Neural progenitor cell (in vitro differentiated cells): ENCODE measurements around the gene POPDC2. TPM values are rescaled to one million over a fixed set of nuclear protein-coding genes. Genes with fewer than 3 reads are reported as not detected.
A peak's percentile ranks its signal among the peaks of the same experiment; 100 is the strongest.
"Not testable (repeated sequence)": the region's sequence is repeated elsewhere in the genome, so short reads cannot be mapped to it uniquely, and the experiment has no call there.

Experiments used
- DNase-seq: peaks from one replicate; pipeline ENCODE4 v3.0.0-alpha.2; 2016; ENCODE audit warnings: low spot score
- H2AFZ ChIP-seq: fragments of 200-600 bp; sonication (generic); replicated peaks from 2 replicates; pipeline ENCODE4 v1.6.1; 2016; ENCODE audit warnings: antibody characterized with exemption
- H3F3A ChIP-seq: fragments of 200-600 bp; sonication (generic); 2 replicates; pipeline ENCODE4 v1.6.1; 2016; ENCODE audit warnings: antibody characterized with exemption, low read depth
- H3K27ac ChIP-seq: fragments of 200-600 bp; sonication (generic); 2 replicates; pipeline ENCODE4 v1.5.1; 2016; ENCODE audit warnings: mild to moderate bottlenecking
- H3K27me3 ChIP-seq: fragments of 200-600 bp; sonication (generic); 2 replicates; pipeline ENCODE4 v1.6.1; 2016; ENCODE audit warnings: mild to moderate bottlenecking, moderate library complexity
- H3K36me3 ChIP-seq: fragments of 200-600 bp; sonication (generic); 2 replicates; pipeline ENCODE4 v1.5.1; 2016
- H3K4me1 ChIP-seq: fragments of 200-600 bp; sonication (generic); 2 replicates; pipeline ENCODE4 v1.6.1; 2016; ENCODE audit warnings: mixed run types
- H3K4me2 ChIP-seq: fragments of 200-600 bp; sonication (generic); 2 replicates; pipeline ENCODE4 v1.6.1; 2016
- H3K4me3 ChIP-seq: fragments of 200-600 bp; sonication (generic); 2 replicates; pipeline ENCODE4 v1.5.1; 2016
- H3K79me2 ChIP-seq: fragments of 200-600 bp; sonication (generic); 2 replicates; pipeline ENCODE4 v1.6.1; 2016; ENCODE audit warnings: low read depth
- H3K9ac ChIP-seq: fragments of 200-600 bp; sonication (generic); 2 replicates; pipeline ENCODE4 v1.6.1; 2016
- H3K9me3 ChIP-seq: fragments of 200-600 bp; sonication (generic); 2 replicates; pipeline ENCODE4 v1.5.1; 2016; ENCODE audit warnings: low read depth
- H4K20me1 ChIP-seq: fragments of 200-600 bp; sonication (generic); 2 replicates; pipeline ENCODE4 v1.6.1; 2016; ENCODE audit warnings: low read depth
- H3K27ac Mint-ChIP-seq: 3 replicates; pipeline ENCODE4 v1.8.0; 2021; ENCODE audit warnings: mixed read lengths
- H3K27me3 Mint-ChIP-seq: 2 replicates; pipeline ENCODE4 v1.8.0; 2022; ENCODE audit warnings: low read depth, mild to moderate bottlenecking, inconsistent platforms, moderate library complexity, mixed read lengths; ENCODE audit not compliant: insufficient read depth
- H3K36me3 Mint-ChIP-seq: 3 replicates; pipeline ENCODE4 v1.8.0; 2021; ENCODE audit warnings: mixed read lengths
- H3K4me1 Mint-ChIP-seq: 3 replicates; pipeline ENCODE4 v1.8.0; 2021; ENCODE audit warnings: mixed read lengths
- H3K4me3 Mint-ChIP-seq: 3 replicates; pipeline ENCODE4 v1.8.0; 2021; ENCODE audit warnings: mild to moderate bottlenecking, moderate library complexity, mixed read lengths
- H3K9me3 Mint-ChIP-seq: 3 replicates; pipeline ENCODE4 v1.8.0; 2020; ENCODE audit warnings: mixed read lengths
- EZH2 ChIP-seq: fragments of 200-600 bp; sonication (generic); IDR thresholded peaks from 2 replicates; pipeline ENCODE4 v1.6.1; 2017; ENCODE audit warnings: antibody characterized with exemption, mild to moderate bottlenecking, moderate library complexity
- EZH2phosphoT487 ChIP-seq: fragments of 200-600 bp; sonication (generic); IDR thresholded peaks from 2 replicates; pipeline ENCODE4 v1.6.1; 2017; ENCODE audit warnings: antibody characterized with exemption
- total RNA-seq: library from RNA; depleted of rRNA; stranded (reverse); fragments of >200 nt; gene quantifications from 2 replicates; pipeline ENCODE4 v1.2.3, GENCODE V29; 2015; ENCODE audit warnings: low replicate concordance
- TF ChIP-seq, protein P1 (sequence below): fragments of 200-600 bp; sonication (generic); IDR thresholded peaks from 2 replicates; pipeline ENCODE4 v1.5.1; 2017; ENCODE audit warnings: antibody characterized with exemption, mild to moderate bottlenecking

The POPDC2 gene
- total RNA-seq, 1 donor from 2014 or later, result 0.95 TPM

DNA sequence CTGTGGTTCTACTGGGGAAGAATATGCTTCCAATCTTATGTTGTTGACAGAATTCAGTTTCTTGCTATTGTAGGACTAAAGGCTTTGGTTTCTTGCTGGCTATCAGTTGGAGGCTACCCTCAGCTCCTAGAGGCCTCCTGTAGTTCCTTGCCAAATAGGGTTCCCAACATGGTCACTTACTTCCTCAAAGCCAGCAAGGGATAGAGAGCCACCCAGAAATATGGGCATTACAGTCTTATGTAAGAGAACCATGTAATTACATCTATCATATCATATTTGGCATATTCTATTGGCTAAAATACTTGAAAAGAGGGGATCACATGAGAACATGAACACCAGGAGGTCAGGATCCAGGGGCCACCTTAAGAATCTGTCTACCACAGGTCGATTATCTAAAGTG, 23.0 kb upstream of the POPDC2 start:
- no peak overlapping the region for H3K9ac ChIP-seq
- no peaks in the 10 kb centered on the region for H3K4me1 Mint-ChIP-seq
- no peak overlapping the region for H3K27ac Mint-ChIP-seq
- H3K79me2 ChIP-seq, result no peaks in the 10 kb centered on the region
- no peaks in the 10 kb centered on the region for H3F3A ChIP-seq
- peaks cover 2% of the 10 kb centered on the region for H3K36me3 Mint-ChIP-seq
- H3K27me3 ChIP-seq, result no peaks in the 10 kb centered on the region
- H3K9me3 Mint-ChIP-seq, result peaks cover 4% of the 10 kb centered on the region
- no peak for DNase-seq
- no peak overlapping the region for H3K4me3 ChIP-seq
- H3K4me1 ChIP-seq, result no peaks in the 10 kb centered on the region
- no peak overlapping the region for H3K4me2 ChIP-seq
- peaks cover 8% of the 10 kb centered on the region for H3K27me3 Mint-ChIP-seq
- no peak overlapping the region for H3K27ac ChIP-seq
- H3K36me3 ChIP-seq, result no peaks in the 10 kb centered on the region
- no peak overlapping the region for H2AFZ ChIP-seq
- no peaks in the 10 kb centered on the region for H3K9me3 ChIP-seq
- H3K4me3 Mint-ChIP-seq, result no peak overlapping the region
- TF ChIP-seq EZH2phosphoT487, result no peak
- no peaks in the 10 kb centered on the region for H4K20me1 ChIP-seq

DNA sequence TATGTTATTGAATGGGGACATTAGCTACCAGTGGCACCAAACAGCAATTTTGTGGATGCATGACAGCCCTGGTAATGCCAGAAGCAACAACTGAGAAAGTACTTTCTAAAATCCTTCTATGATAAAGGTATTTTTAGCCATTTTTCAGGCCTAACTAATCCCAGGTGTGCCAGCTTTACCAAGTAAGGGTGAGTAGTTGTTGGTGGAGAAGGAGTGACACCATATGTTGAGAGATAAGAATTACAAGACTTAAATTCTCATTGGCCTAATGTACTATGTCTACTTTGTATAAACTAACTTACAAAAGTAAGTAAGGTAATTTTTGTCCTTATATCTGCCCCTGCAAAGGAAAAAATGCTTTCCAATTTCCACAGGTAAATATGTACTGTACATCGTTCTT, 20.9 kb upstream of the POPDC2 start:
- H3K9me3 ChIP-seq, result no peaks in the 10 kb centered on the region
- H3K9ac ChIP-seq, result no peak overlapping the region
- H3K27ac ChIP-seq, result no peak overlapping the region
- peaks cover 10% of the 10 kb centered on the region for H3K27me3 Mint-ChIP-seq
- no peak overlapping the region for H2AFZ ChIP-seq
- H4K20me1 ChIP-seq, result no peaks in the 10 kb centered on the region
- peaks cover 5% of the 10 kb centered on the region for H3K79me2 ChIP-seq
- TF ChIP-seq EZH2, result no peak
- TF ChIP-seq, protein P1, sequence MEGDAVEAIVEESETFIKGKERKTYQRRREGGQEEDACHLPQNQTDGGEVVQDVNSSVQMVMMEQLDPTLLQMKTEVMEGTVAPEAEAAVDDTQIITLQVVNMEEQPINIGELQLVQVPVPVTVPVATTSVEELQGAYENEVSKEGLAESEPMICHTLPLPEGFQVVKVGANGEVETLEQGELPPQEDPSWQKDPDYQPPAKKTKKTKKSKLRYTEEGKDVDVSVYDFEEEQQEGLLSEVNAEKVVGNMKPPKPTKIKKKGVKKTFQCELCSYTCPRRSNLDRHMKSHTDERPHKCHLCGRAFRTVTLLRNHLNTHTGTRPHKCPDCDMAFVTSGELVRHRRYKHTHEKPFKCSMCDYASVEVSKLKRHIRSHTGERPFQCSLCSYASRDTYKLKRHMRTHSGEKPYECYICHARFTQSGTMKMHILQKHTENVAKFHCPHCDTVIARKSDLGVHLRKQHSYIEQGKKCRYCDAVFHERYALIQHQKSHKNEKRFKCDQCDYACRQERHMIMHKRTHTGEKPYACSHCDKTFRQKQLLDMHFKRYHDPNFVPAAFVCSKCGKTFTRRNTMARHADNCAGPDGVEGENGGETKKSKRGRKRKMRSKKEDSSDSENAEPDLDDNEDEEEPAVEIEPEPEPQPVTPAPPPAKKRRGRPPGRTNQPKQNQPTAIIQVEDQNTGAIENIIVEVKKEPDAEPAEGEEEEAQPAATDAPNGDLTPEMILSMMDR, result peak; percentile 59
- H3K4me1 Mint-ChIP-seq, result peaks cover 11% of the 10 kb centered on the region
- no peak overlapping the region for H3K4me3 ChIP-seq
- H3K4me3 Mint-ChIP-seq, result no peak overlapping the region
- H3F3A ChIP-seq, result no peaks in the 10 kb centered on the region
- peak; percentile 25 for DNase-seq
- no peaks in the 10 kb centered on the region for H3K27me3 ChIP-seq
- no peak overlapping the region for H3K27ac Mint-ChIP-seq
- H3K36me3 ChIP-seq, result no peaks in the 10 kb centered on the region
- no peak overlapping the region for H3K4me2 ChIP-seq
- peaks cover 2% of the 10 kb centered on the region for H3K36me3 Mint-ChIP-seq
- no peaks in the 10 kb centered on the region for H3K9me3 Mint-ChIP-seq
- peaks cover under 1% of the 10 kb centered on the region for H3K4me1 ChIP-seq

DNA sequence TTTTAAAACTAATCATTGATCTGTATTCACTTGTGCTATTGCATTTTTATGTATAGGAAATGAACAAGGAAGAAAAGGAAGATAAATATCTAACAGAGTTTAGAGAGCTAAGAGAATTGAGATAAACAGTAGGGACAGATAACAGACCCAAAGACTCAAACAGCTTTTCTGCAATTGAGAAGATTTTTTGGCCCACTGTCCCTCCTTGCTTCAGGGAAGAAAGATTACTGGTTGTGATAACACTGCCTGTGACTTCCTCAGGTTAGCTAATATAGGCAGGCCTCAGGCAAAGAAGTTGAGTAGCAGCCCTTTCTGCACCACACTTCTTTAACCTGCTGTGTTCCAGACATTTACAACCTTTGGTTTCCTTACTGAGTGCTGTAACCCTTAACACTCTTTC, 19.5 kb upstream of the POPDC2 start:
- no peak overlapping the region for H3K9ac ChIP-seq
- no peaks in the 10 kb centered on the region for H3F3A ChIP-seq
- Mint-ChIP-seq H3K36me3 (no peaks in the 10 kb centered on the region), H3K4me1 (peaks cover 21% of the 10 kb centered on the region), H3K9me3 (no peaks in the 10 kb centered on the region), H3K27ac (no peak overlapping the region), H3K4me3 (no peak overlapping the region), H3K27me3 (peaks cover 6% of the 10 kb centered on the region)
- H3K27ac ChIP-seq, result no peak overlapping the region
- peaks cover 3% of the 10 kb centered on the region for H3K36me3 ChIP-seq
- H3K4me3 ChIP-seq, result no peak overlapping the region
- no peaks in the 10 kb centered on the region for H3K27me3 ChIP-seq
- H4K20me1 ChIP-seq, result no peaks in the 10 kb centered on the region
- H3K4me1 ChIP-seq, result peaks cover 10% of the 10 kb centered on the region
- no peak overlapping the region for H3K4me2 ChIP-seq
- TF ChIP-seq, protein P1, result no peak
- TF ChIP-seq EZH2 (no peak), EZH2phosphoT487 (no peak)
- no peak for DNase-seq
- no peaks in the 10 kb centered on the region for H3K9me3 ChIP-seq
- H2AFZ ChIP-seq, result no peak overlapping the region
- peaks cover 19% of the 10 kb centered on the region for H3K79me2 ChIP-seq

DNA sequence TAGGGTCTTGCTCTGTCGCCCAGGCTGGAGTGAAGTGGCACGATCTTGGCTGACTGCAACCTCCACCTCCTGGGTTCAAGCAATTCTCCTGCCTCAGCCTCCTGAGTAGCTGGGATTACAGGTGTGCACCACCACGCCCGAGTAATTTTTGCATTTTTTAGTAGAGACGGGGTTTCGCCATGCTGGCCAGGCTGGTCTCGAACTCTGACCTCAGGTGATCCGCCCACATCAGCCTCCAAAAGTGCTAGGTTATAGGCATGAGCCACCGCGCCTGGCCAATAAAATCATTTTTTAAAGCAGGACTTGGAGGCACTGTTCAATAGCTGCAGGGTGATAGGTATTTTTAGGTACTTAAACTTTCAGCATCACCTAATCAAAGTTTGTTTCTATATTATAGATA, 17.8 kb upstream of the POPDC2 start:
- not testable (repeated sequence) for H4K20me1 ChIP-seq, H3K27me3 Mint-ChIP-seq, H3K4me2 ChIP-seq, H3K9ac ChIP-seq, H3K36me3 ChIP-seq, H3K27ac Mint-ChIP-seq, H3F3A ChIP-seq, H3K4me3 ChIP-seq, H3K9me3 ChIP-seq, H3K9me3 Mint-ChIP-seq, H2AFZ ChIP-seq, H3K36me3 Mint-ChIP-seq, H3K27ac ChIP-seq, DNase-seq, H3K27me3 ChIP-seq, H3K4me3 Mint-ChIP-seq
- H3K4me1 Mint-ChIP-seq, result peaks cover 21% of the 10 kb centered on the region
- Histone ChIP-seq H3K4me1 (peaks cover 10% of the 10 kb centered on the region), H3K79me2 (peaks cover 20% of the 10 kb centered on the region)
